ENCODE measurements around the gene TM9SF1. TPM values are rescaled to one million over a fixed set of nuclear protein-coding genes. Genes with fewer than 3 reads are reported as not detected.

The TM9SF1 gene
- total and polyA plus RNA-seq, 8 donors, result 28.1 to 72.5 (median 35.2) TPM

GRCh38 chr14:24216345-24216699 is 21.1 kb upstream of the TM9SF1 start:
- Histone ChIP-seq H3K36me3 (peaks cover 0 to 12% of the 10 kb centered on the region in 2 donors), H3K9me3 (no peaks in the 10 kb centered on the region), H3K27ac (peak overlapping the region in 1 of 2 donors; percentile 95), H3K4me1 (peaks cover 9 to 42% of the 10 kb centered on the region in 2 donors), H3K4me3 (no peak overlapping the region), H3K27me3 (no peaks in the 10 kb centered on the region)
- TF ChIP-seq CTCF (IDR thresholded peaks at IDR 0.05), result no peak
- ATAC-seq, result no peak
- intact Hi-C loops (cut with DNase I), result no loop called here
- DNase-seq, result no peak

- peak; percentile 12 to 22 for TF ChIP-seq CTCF (IDR thresholded peaks at IDR 0.05)
- Histone ChIP-seq H3K4me3 (peak within 1 kb of the TSS; percentile 69 to 70), H3K36me3 (peaks cover 0 to 18% of the 10 kb centered on the region in 2 donors), H3K9me3 (no peaks in the 10 kb centered on the region), H3K27me3 (no peaks in the 10 kb centered on the region), H3K4me1 (peaks cover 9 to 45% of the 10 kb centered on the region in 2 donors), H3K27ac (peak within 1 kb of the TSS; percentile 92 to 95)
- intact Hi-C loops (cut with DNase I), result no loop called here
- DNase-seq (peak; percentile 83 to 95 (median 92)), ATAC-seq (peak; percentile 83)
These were observed 20.5 kb upstream of the TM9SF1 start, which contains the start of gene MDP1 for GRCh38 chr14:24215495-24216344. Gene MDP1 (minus strand): TSS chr14:24216066. CDS start chr14:24215955, 111 bp downstream.

GRCh38 chr14:24213866-24214662 is 18.8 kb upstream of the TM9SF1 start:
- no peak for DNase-seq
- Histone ChIP-seq H3K27ac (peak overlapping the region; percentile 98 to 100), H3K4me1 (peaks cover 9 to 45% of the 10 kb centered on the region in 2 donors), H3K9me3 (no peaks in the 10 kb centered on the region), H3K36me3 (peaks cover 0 to 35% of the 10 kb centered on the region in 2 donors), H3K27me3 (no peaks in the 10 kb centered on the region), H3K4me3 (peak overlapping the region; percentile 64 to 77)
- intact Hi-C loops (cut with DNase I), result no loop called here
- no peak for TF ChIP-seq CTCF (IDR thresholded peaks at IDR 0.05)
- no peak for ATAC-seq

GRCh38 chr14:24212924-24213865 is 18.0 kb upstream of the TM9SF1 start, which contains the start of gene CHMP4A:
Gene CHMP4A (minus strand): TSS chr14:24213488. CDS start chr14:24213439, 49 bp downstream.
- intact Hi-C loops (cut with DNase I), result no loop called here
- DNase-seq, result peak; percentile 95 to 98 (median 98)
- peak; percentile 91 for ATAC-seq
- H3K4me1 ChIP-seq, result peaks cover 9 to 45% of the 10 kb centered on the region in 2 donors
- H3K27me3 ChIP-seq, result no peaks in the 10 kb centered on the region
- H3K27ac ChIP-seq, result peak within 1 kb of the TSS; percentile 98 to 100
- TF ChIP-seq CTCF (IDR thresholded peaks at IDR 0.05), result peak in 1 of 2 donors; percentile 15
- peak within 1 kb of the TSS; percentile 64 to 77 for H3K4me3 ChIP-seq
- no peaks in the 10 kb centered on the region for H3K9me3 ChIP-seq
- peaks cover 0 to 43% of the 10 kb centered on the region in 2 donors for H3K36me3 ChIP-seq

Measured in left lung (tissue), 10 donors.